OCI-M1 (cell line): ENCODE measurements around the gene TMEM121.

Experiments
- DNase-seq: peaks from one replicate; lab custom pipeline; 2025; lab: John Stamatoyannopoulos, UW

Gene TMEM121

DNA sequence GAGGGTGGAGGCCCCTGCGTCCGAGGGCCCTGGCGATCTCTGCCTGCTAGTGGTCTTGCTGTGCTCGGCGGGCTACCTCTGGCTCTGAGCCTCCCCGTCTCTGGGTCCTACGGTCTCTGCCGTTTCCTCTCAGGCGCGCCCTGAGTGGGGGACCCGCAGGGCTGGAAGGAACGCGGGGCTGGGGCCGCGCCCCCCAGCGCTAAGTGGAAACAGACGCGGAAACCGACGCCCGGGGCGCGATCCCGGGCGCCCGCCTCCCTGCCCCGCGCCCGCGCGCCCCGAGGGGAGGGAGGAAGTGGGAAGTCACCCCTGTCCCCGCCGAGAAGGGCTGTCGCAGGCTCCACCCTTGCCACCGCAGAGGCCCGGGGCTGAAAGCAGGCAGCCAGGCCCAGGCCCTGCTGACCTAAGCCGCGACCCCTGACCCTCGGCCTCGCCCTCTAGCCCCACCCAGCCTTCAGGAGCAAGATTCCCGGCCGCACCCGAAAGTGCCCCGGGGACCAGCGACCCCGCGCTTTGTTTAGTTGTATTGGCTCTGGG, 38.9 kb upstream of the TMEM121 start:
- DNase-seq: peak; percentile 15

DNA sequence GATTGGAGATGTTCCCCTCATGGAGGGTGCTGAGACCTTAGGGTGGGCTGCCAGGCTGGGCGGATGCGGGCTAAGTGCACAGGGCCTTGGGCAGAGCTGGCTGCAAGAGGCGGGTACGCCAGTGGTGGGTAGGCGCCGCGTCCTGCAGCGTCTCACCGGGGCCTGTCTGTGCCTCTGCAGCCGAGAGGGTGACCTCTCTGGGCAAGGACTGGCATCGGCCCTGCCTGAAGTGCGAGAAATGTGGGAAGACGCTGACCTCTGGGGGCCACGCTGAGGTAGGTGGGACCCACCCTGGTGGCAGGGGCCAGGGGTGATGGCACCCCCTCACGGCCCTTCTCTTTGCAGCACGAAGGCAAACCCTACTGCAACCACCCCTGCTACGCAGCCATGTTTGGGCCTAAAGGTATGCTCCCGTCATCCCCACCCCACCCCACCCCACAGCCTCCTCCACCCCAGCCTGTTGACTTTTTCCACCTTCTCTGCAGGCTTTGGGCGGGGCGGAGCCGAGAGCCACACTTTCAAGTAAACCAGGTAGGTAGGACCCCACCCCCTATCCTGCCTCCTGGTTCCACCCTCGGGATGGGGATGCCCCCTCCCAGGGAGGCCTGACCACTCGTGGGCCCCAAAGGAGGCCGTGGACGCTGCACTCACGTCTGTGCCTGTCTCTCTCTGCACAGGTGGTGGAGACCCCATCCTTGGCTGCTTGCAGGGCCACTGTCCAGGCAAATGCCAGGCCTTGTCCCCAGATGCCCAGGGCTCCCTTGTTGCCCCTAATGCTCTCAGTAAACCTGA, 38.2 kb upstream of the TMEM121 start:
- no peak for DNase-seq

DNA sequence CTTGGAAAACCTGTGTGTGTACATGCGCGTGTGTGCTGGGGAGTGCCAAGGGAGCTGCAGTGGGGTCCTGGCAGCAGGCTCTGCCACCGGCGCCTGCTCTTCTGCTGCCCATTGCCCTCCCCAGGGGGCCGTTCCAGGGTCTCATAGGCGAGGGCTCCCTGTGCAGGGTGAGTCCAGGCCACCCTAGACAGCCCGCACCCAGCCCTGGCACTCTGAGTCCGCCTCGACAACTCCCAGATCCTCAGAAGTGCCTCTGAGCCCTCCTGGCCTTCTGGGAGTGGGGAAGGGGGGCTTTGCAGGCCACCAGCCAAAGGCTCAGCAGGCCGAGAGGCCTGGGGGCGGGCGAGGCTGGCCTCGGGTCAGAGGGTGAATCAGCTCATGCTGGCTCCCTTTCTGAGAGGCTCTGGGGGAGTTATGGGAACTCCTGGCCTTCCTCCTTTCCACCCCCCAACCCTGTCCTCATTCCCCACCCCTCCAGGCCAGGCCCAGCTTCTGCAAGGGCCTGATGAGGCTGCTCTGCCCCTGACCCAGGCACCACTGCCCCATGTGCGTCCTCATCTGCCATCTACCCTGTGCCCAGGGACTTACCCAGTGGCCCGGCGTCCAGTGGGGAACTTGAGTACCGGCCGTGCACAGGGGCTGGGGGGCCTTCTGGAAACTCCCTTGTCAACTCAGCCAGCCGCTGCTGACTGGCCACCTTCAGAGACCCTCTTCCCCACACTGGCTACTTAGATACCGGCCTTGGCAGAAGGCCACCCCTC, 37.4 kb upstream of the TMEM121 start:
- DNase-seq: no peak

DNA sequence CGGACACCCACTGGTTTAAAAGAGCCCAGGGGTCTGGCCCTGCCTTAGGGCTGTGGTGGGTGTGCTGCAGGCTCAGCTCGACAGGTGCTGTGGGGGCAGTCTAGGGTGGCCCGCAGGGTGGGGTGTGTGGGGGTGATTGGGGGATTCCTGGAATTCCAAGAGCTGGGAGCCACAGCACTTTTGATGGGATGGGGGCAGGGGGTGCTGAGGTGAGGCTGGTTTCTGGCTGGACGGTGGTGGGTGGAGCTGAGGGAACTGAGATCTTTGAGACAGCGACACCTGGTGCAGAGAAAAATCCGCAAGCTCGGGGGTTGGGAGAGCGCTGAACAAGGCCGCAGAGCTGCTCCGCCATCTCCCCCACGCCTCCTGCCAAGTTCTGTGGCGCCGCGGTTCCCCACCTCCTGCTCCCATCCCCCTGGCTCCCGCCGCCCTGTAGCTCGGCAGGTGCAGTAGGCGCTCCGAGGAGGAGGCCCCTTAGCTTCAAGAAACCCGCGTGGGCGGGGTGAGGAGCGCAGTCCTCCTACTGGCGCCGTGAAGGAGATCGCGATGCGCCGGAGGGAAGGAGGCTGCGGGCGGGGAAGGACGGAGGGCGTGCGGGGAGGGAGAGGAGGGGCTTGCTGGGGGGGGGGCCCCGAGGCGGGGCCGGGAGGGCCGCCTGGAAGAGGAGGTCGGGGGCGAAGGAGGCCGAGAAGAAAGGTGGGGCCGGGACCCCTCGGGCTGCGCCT, 36.7 kb upstream of the TMEM121 start:
- DNase-seq: peak; percentile 86

DNA sequence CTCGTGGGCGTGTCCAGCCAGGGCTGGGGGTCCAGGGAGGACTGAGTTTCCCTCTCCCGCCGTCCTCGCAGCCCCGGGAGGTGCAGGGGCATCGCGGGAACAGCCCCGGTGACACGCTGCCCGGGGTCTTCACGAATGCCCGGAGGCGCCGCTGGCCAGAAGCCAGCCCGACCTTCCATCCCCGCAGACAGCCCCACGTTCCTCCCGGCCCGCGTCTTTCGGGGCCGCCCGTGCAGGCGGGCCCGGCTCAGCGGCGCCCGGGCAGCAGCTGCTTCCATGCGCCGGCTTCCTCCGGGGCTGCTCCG, 36.2 kb upstream of the TMEM121 start:
- DNase-seq: no peak

DNA sequence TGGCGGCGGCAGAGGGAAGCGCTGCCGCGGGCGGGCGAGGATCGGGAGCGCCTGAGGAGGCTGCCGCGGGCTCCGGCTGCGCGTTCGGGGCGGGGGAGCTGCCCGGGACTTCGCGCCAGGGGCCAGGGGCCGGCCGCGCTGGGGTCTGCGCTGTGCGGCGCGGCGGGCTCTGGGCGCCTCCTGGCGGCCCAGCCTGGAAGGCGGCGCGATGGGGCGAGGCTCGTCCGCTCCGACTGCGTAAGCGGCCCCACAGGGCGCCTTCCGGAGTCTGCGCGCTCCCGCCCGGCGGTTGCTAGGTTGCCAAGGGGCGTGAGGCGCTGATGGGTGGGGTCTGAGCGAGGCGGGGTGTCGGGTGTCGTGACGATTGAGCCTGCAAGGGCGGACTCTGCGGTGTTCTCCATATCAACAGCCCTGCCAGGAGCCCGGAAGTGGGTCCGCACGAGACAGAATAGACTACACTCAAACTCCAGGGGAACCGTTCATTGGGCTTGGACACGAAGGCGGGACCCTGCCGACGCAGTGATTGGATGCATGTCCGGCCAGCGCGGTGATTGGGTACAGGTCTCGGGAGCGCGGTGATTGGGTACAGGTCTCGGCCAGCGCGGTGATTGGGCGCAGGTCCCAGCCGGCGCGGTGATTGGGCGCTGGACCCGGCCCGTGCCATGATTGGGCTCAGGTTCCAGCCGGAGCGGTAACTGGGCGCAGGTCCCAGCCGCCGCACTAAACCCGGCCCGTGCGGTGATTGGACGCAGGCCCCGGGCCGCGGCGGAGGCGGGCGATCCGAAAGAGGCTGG, 35.6 kb upstream of the TMEM121 start, which contains the start of gene TEDC1:
TSS of gene TEDC1 (plus strand) at position 675 of the 794 bp plus-strand sequence. CDS start 130 bp downstream, outside the sequence.
- DNase-seq: peak; percentile 99

DNA sequence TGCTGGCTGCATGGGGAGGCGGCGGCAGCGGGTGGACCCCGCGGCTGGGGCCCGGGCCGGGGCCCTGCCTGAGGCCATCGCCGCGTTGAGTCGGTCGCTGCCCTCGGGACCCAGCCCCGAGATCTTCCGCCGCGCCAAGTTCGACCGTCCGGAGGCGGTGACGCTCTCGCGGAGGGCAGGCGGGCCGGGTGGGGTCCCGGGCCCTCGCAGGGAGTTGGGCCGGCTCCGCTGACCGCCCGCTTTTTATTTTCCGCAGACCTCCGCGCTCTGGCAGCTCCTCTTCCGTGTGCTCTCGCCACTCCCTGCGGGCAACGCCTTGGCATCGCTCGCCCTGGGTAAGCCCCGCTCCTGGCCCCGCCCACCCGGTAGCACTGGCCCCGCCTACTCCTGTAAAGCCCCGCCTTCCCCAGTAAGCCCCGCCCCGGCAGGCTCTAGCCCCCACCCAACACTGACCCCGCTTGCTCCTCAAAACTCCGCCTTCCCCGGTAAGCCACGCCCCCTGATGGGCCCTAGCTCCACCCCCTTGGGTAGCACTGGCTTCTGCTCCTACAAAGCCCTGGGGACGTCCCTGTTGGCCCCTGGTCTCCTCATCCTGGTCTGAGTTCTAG, 34.9 kb upstream of the TMEM121 start:
- DNase-seq: peak; percentile 84

DNA sequence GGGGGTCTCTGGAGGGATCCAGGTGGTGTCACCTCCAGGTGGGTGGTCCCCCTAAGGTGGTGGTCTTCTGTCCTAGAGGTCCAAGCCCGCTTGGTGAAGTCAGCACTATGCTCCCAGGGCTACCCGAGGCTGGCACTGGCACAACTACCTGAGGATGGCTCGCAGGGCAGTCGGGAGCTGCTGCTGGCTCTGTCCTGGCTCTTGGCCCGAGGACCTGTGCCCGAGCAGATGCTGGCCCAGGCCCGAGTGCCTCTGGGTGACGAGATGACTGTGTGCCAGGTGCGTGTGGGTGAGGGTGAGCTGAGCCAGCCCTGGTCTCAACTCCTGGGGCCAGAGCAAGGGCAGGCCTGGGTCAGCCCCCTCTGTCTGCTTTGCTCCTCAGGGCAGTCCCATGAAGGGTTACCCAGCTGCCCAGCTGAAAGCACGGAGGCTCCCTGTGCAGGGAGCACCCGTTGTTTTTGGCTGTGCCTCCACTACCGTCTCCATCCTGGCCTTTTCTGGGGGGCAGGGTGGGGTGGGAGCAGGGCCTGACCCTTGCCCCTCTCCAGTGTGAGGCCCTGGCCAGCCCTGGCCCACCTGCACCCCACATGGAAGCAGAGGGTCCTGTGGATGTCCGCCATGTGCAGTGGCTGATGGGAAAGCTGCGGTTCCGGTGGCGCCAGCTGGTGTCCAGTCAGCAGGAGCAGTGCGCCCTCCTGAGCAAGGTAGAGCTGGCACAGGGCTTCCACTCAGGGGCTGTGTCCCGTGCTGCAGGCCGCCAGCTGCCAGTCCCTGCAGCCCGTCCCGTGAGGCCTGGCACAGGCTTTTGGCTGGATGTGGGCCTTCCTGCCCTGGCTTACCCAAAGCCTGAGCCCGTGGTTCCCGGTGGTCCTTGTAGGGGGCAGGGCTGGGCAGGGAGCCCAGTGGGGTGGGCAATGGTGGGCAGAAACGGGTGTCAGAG, 34.1 kb upstream of the TMEM121 start:
- no peak for DNase-seq

DNA sequence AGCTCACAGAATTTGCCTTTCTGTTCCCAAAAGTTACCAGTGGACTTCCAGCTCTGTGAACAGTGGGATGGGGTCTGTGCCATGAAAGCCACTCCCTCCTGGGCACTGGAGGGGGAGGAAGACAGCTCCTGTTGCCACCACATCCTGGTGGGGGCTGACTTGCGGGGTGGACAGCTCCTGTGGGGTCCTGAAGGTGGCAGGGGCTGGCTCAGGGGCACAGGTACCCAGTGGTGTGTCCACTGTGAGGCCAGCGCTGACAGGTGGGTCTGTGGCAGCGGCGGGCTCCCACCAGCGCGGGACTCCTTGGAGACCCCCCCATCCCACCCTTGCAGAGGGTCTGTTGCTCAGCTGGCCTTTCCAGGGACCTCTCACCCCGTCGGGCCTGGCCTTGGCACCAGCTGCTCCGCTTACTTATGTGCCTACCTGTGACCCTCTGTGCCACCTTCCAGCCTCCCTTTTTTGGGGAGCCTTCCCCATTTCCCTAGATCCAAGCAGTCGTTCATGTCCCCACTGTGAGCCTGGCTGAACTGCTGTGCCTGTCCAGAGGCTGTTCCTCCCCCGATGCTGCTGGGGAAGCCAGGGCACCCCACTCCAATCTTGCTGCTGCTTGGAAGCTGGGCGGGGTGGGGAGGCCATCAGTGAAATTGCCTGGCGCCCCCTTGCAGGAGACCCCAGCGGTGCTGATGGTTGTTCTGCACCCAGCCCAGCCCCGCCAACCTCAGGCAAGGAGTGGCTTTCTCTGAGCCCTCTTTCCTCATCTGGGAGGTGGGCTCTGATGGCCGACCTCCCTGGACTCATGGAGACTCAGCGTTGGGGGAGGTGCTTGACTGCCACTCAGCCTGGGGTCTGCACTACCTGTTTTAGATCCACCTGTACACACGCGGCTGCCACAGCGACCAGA, 33.2 kb upstream of the TMEM121 start:
- DNase-seq: no peak

DNA sequence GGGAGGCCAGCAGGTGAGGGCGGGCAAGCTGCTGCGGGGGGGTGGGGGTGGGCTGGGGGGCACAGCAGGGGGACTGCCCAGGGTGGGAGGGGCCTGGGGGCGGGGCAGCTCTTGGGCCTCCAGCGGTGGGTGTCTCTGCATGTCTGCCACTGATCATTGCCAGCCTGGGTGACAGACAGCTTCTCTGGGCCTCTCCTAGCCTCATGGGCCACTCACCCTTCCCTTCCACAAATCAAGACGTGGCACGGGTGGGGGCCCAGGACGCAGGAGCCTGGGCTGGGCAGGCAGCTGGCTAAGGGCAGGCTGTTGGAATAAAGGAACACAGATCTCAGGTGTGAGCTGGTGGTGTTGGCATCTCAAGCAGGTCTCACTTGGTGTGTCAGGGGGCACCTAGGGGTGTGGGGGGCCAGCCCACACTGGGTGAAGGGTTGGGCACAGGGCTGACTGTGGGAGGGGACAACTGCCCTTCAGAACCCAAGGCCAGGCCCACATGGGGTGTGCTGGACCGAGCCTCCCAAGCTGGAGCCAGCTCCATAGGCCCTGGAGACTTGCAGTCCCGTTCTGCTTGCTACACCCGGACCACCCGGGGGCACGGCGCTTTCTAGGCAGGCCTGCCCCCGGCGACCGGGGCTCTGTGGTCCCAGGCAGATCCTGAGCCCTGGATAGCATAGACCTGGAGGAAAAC, 32.3 kb upstream of the TMEM121 start:
- DNase-seq: no peak

DNA sequence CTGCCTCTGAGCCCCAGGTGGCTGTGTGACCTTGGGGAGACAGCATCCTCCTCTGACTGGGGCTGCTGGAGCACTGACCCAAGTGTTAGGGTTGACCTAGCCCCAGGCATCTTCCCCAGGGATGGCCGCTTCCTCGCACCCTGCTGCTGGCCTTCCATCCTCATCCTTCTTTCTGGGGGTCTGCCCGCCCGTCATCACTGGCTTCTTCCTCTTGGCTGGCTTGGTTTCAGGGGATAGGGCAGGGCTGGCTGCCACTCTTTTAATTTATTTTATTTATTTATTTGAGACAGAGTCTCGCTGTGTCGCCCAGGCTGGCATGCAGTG, 31.8 kb upstream of the TMEM121 start:
- no peak for DNase-seq

DNA sequence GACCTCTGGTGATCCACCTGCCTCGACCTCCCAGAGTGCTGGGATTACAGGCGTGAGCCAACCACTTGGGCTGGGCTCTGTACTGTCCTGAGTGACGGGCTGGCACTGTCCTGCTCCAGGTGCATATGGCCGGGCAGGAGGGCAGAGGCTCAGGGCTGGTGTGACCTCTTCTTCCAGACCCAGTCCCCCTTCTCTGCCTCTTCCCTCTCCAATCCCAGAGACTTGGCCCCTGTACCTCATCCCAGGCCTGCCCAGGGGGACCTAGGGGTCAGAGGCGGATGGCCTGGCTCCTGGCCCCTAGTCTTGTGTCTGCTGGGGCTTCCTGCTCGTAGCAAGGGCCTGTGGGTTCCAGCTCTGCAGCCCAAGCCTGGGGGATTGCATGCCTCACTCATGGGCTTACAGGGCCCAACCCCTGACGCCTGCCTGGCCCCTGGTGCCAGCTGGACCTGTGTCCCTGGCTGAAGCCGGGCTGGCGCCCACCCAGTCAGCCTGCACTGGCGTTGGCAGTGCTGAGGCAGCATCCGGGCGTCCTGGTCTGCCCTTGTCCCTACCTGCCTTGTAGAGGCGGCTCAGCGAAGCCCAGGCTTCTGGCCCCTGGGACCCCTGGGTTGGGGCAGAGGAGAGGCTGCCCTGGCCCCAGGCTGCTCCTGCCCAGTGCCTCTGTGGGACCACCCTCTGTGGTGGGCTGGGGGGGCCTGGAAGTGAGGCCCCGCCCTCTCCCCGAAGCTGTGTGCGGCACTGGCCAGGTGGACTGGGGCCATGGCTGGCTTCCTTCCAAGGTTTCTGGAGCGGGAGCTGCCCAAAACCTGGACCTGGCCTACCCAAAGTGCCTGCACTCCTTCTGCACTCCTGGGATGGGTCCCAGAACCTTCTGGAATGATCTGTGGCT, 31.0 kb upstream of the TMEM121 start:
- no peak for DNase-seq

DNA sequence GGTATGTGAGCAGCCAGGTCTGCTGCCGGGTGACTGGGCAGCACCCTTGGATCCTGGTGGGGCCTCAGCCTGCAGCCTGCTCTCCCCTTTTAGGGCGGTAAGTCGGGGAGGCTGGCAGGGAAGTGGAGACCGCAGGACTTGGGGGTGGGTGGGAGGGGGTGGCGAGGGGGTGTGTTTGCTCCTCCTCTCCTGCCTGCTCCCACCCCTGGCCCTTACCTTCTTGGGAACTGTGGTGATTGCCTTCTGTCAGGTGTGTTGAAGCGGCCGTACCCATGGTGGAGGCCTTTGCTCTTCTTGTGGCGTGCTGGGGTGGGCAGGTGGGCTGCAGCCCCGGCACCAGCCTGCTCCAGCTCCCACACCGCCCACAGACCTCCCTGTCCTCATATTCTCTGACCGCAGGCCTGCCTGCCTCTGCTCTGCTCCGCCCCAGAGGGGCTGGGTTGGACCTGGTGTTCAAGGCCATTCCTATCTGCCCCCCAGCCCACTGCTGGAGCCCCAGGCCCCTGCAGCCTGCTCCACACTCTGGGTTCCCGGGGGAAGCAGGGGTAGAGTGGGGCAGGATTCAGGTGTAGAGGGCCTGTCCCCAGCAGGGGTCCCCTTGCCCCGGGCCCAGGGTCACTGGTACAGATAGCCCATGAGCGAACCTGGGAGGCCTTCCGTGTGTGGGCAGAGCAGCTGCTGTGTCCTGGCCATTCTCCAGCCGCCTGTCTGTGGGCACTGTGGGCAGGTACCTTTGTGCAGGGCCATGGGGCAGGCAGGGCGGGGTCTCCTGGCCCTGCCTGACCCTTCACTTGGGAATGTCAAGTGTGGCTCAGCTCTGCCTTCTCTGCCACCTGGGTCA, 30.2 kb upstream of the TMEM121 start:
- no peak for DNase-seq

DNA sequence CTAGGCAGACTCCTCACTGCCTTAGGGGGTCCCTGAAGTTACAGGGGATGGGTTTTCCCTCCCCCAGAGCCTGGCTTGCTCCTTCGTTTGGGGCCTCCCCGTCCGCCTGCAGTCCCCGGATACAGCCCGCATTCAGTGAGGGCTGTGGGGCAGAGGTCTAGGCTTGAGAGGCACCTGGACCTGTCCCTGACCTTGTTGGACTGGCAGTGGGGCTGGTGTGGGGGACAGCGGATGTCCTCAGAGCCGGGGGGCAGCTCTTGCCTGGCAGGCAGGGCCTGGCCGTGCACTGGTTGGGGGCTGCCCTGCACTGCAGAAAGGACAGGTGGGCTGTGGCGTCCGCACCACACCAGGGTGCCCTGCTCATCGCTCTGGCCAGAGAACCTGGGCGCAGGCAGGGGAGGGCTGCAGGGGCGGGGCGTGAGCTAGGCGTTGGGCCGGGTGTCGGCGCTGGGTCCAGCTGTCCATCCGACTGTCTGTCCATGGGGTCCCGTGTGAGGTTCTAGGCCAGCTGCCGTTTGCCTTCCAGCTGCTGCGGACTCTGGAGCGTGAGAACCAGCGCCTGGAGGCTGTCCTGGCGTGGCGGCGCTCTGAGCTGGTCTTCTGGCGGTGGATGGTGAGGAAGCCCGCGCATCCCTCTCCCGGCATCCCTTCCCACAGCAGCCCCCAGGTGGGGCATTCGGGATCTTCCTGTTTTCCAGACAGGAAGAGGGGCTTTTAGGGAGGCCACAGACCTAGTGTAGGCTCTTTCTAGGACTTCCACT, 29.4 kb upstream of the TMEM121 start:
- DNase-seq: no peak

DNA sequence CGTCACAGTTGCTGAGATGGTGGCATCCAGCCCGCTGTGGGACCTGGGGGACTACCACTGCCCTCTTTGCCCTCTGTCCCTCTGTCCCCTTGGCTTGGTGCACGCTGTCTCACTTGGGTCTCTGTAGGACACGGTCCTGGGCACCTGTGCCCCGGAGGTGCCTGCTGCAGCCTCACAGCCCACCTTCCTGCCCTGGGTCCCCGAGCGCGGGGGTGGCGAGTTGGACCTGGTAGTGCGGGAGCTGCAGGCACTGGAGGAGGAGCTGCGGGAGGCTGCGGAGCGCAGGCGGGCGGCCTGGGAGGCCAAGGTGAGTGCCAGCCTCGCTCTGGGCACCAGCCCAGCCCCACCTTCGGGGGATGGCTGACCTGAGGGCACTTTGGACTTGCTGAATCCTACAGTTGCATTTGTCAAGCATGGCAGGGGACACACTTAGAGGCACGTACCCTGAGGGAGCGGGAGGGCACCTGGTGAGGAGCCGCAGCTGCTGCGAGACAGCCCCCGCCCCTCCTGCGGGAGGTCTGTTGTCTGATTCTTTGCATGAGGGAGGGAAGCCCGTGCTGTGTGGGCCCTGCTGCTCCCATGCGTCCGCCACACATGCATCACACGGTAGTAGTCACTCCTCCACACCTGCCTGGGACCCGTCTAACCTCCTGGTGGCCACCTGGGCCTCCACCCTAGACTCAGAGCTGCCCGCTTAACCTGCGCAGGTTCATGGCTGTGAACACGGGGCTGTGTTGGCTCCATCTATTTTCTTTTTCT, 28.5 kb upstream of the TMEM121 start:
- DNase-seq: no peak
